IMR-90 (cell line): ENCODE results near the gene EIF4B. TPM values are rescaled to one million over a fixed set of nuclear protein-coding genes. Genes with fewer than 3 reads are reported as not detected.

Experiments
- polyA plus RNA-seq, 3 experiments: library from polyadenylated mRNA; depleted of rRNA; stranded (reverse); fragments of >200 nt; gene quantifications; 2 replicates each; pipeline ENCODE4 v1.2.3, GENCODE V29; 2012; ENCODE audit warnings: low replicate concordance in 1 of 3
- total RNA-seq: library from RNA; depleted of rRNA; stranded (reverse); fragments of >200 nt; gene quantifications from 2 replicates; pipeline ENCODE4 v1.2.3, GENCODE V29; 2012
- TF ChIP-seq, protein P1 (sequence below): fragments of 150-350 bp; IDR thresholded peaks from 2 replicates; pipeline ENCODE4 v1.6.1; 2017; ENCODE audit warnings: mild to moderate bottlenecking, antibody characterized with exemption, low read length, low read depth

The EIF4B gene
- total and polyA plus RNA-seq, 2 of the 4 experiments (the other 2 are of a cell fraction), result 313 to 671 TPM

DNA sequence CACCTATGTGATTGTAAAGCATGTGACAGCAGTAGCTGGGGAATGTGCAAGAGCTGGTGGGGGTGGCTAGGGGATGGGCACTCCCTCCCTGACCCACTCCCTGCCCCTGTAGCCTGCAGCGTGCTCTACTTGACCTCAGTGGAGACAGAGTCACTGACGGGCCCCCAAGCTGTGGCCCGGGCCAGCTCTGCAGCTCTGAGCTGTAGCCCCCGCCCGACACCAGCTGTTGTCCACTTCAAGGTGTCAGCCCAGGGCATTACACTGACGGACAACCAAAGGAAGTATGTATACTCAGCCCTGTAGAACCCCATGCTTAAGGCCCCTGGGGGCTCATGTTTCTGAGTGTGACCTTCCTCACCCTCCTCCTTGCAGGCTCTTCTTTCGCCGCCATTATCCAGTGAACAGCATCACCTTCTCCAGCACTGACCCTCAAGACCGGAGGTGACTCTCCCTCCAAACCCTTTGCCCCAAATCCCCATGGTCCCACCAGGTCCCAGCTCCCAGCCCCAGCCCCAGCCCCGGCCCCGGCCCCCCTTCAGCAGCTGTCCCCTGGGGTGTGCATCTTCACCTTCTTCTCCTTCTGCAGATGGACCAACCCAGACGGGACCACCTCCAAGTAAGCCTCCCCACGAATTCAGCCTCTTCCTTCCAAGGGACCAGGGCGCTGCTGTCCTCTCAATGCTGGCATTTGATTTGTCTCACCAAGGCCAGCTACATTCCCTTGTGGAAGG lies 56.9 kb downstream of the EIF4B start (continued):
- TF ChIP-seq, protein P1, sequence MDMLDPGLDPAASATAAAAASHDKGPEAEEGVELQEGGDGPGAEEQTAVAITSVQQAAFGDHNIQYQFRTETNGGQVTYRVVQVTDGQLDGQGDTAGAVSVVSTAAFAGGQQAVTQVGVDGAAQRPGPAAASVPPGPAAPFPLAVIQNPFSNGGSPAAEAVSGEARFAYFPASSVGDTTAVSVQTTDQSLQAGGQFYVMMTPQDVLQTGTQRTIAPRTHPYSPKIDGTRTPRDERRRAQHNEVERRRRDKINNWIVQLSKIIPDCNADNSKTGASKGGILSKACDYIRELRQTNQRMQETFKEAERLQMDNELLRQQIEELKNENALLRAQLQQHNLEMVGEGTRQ, result no peak
